GM18519 (cell line): ENCODE results near the gene ADCY5.

ENCODE experiments used
- ATAC-seq: cut with Tn5 transposase; IDR thresholded peaks from one replicate; pipeline ENCODE4 v1.9.1; 2021; ENCODE audit warnings: mild to moderate bottlenecking, moderate library complexity; ENCODE audit not compliant: unreplicated experiment, low FRiP score

The ADCY5 gene

DNA sequence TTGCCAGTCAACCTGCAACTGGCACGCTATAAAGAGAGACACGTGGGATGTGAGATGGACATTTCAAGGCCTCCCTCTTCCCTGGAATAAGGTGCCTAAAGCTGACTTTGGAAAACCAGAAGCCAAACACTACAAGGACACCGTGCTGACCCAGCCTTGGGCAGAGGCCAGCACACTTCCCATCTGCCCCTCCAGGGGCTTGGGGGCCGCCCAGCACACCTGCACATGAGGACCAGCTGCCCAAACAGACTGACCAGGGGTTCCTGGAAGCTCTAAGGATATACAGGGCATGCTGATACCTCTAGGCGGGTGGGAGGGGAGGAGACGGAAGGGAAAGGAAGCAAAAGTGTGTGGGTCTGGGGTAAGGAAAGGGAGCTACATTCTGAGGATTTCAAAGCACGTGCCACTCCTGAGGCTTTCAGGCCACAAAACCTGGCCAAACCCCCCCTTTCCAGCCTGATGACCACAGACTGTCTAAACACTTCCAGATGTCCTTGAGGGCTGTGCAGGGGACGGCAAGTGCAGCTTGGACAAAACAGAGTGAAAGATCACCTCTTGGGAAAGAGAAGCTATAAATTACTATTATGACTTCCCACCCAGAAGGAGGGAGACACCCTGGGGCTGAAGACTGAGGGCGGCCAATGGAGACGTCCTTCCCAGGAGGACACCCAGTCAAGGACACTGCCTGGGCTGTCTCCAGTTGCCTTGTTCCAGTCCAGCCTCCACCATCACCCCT is 57.9 kb downstream of the ADCY5 start:
- no peak for ATAC-seq

DNA sequence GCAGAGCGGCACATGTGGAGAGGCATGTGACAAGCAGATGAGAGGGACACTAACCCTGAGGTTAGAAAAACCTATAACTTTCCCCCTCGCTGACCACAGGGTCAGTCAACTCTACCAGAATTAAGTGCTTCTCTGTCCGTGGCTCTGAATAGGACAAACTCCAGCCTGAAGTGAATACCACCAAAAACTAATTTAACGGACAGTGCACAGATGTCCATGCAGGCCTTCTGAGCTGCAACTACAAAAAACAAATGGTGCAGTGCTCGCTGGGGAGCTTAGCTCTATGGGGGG is 59.3 kb downstream of the ADCY5 start:
- no peak for ATAC-seq

DNA sequence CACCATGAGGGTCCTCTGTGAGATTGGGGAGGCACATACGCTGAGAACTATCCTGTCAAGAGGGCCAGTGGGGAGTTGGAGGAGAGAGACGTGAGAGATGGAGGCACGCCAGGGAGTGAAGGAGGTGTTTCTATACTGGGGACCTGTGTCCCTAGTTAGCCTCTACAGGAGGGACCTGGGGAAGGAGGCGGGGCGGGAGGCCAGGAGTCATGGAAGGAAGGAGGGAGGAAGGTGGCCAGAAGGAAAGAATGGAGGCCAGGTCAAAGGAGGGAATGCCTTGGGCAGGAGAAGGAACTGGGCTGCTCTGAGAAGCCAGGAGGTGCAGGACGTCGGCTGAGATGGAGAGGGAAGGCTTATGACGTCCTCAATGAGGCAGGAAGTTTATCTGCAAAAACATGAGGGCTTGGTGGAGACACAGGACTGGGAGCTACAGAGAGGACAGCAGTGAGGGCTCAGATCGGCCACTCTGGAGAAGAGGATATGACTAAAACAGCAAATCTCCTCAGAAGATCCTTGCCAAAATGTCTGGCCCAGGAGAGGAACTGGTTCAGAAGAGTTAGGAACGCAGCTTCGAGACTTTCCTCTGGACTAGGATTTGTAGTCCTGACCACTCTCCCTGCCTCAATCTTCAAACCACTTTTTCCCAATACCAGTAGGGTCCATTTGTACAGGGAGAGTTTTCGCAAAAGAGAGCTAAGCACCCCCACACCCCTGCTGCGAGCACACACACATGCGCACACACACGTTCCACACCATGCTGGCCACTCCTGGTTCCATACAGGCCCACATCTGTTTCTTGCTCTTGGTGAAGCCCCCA is 59.9 kb downstream of the ADCY5 start:
- no peak for ATAC-seq

DNA sequence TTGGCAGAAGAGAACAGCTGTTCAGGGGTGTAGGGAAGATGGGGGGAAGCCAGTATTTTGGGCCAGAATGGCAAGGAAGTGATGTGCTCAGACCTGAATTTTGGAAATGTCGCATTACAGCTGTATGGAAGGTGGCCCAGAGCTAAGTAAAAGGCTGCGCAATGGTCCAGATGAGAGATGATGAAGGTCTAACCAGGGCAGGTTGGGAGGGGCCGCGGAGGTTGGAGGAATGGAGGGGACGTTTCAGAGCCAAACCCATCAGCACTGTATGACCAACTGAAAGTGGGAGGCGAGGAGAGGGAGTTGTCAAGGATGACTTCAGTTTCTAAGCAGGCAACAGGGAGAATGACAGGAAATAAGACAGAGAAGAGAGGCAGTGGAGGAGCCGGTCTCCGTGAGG is 60.8 kb downstream of the ADCY5 start:
- no peak for ATAC-seq

DNA sequence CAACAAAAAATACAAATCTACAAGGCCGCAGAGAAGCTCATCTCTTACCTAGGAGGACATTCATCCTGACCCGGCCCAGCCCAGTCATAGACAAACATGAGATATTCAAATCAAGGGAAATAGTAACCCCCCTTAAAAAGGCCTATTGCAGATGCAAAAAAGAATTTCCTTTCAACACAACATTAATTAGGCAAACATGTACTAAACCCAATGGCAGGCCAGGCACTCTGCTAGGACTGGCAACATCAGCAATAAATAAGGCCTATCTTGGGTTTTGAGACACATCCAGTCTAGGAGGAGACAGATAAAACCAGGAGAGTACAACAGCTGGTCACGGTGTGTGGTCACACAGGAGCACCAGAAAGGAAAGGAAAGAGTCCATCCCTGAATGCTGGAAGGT is 61.4 kb downstream of the ADCY5 start:
- ATAC-seq, result no peak

DNA sequence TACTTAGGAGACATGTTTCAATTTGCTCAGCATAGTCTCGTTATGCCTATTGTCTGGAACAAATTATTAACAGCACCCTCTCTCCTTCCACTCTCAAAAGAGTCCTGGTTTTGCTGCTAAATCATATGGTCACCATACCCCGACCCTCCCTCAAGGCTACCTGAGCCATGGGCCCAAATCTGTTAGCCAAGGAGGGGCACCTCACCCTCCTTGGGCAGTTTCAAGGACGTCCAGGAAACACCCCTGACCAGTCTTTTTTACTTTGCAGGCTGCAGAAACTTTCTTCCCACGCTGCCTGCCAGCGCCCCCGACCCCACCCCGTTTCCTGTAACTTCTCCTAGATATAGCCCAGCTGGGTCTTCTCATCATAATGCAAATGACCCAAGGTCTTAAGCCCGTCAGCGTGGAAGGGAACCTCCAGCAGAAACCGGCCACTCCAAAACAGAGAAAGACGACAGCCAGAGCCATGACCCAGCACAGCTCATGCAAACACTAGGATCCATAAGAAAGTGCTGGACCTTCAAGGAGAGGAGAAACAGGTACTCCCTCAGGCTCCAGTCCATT is 62.3 kb downstream of the ADCY5 start:
- no peak for ATAC-seq

DNA sequence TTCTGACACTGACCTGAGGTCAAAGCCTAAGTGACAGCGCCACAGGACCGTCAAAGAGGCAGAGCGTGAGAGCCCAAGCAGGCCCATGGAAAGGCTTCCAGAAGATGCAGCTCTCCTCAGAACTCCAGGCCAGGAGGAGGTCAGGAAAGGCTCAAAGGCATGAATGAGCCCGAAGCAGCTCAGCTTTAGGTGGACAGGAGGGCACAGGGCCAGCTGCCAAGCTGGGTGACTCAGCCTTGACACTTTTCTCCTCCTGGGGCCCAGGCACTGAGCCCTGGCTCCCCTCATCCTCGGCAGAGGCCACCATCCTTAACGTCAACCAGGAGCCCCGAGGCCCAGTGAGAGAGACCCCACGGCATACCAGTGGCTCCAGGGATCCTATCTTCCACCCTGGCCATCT is 62.9 kb downstream of the ADCY5 start:
- ATAC-seq, result no peak

DNA sequence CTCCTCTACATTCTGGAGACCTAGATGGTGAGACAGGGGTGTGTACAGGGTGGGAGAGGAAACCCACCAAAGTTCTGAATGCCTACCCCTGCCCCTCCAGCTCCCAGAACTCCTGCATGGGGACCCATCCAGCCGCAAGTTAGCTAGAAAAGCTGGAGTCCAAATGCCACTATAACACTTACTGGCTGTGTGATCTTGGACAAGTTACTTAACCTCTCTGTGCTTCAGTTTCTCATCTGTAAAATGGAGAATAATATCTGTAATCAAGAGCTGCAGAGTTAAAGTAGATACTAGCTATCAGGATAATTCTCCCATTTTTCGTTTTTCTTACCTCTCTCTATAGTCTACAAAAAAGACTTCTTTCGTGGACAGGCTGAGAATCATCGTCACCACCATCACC is 63.4 kb downstream of the ADCY5 start:
- ATAC-seq, result no peak

DNA sequence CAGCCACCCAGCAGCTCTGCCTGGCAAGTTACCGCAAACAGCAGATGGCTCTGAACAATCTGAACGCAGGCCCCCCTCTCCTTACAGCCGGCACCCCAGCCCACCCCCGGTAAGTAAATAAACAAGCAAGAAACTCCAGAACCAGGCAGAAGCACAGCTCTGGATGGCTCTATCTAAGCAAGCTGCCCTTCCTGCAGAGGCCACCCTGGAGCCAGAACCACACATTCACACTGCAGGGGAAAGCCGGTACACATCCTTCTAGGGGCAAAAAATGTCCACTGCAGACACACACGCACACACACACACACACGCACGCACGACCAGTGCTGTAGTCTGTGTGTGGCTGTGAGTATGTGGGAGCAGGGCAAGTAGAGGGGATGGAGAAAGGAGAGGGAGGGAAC is 63.9 kb downstream of the ADCY5 start:
- ATAC-seq, result no peak

DNA sequence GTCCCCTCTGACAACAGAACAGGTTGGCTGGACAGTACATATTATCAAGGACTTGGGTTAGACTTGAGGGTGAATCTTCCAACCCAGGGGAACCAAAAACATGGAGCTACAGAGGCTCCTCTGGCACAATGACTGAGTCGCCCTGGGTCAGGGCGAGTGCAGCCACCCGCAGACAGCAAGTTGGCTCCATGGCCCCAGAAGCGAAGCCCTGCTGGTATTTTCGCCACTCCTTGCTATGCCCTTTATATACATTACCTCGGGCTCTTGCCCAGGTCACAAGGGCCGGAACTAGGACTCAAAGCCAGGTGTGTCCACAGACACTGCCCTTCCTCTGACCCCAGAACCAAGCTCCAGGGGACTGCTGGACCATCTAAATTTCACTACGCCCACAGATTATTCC is 64.6 kb downstream of the ADCY5 start:
- ATAC-seq, result no peak

DNA sequence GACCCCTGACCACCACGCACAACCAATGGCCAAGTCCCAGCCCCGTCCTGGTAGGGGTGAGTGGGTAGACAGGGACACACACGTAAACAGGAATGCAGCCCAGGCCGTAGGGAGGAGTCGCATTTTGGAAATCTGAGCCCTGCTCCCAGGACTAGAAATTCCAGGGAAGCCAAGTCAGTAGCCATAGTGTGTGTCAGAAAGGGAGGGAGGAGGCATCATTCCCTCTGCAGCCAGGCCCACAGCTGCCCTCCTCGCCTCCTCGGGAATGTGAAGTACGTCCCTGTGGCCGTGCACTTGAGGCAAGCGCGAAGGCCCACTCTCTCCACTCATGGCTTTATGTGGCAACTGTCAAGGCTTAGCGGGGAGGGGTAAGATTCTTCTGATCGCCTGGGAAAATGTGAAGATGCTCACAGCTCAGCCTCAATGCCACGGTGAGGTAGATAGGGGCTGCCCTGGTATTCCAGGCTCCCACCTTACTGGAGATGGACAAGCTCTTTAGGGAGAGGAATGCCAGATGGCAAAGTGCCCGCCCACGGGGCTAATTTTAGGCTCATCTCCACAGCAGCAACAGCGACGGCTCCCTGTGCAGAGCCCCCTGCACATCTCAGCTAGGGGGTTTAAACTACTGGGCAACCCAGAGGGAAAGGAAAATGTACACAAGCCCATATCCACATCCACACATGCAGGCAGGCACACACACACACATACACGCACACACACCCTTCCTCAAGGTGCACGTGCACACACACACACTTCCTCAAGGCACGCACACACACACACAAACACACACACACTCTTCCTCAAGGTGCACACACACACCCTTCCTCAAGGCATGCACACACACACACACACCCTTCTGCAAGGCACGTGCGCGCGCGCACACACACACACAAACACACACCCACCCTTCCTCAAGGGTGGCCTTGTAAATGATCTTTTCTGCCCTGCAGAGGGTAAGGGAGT is 65.5 kb downstream of the ADCY5 start:
- no peak for ATAC-seq

DNA sequence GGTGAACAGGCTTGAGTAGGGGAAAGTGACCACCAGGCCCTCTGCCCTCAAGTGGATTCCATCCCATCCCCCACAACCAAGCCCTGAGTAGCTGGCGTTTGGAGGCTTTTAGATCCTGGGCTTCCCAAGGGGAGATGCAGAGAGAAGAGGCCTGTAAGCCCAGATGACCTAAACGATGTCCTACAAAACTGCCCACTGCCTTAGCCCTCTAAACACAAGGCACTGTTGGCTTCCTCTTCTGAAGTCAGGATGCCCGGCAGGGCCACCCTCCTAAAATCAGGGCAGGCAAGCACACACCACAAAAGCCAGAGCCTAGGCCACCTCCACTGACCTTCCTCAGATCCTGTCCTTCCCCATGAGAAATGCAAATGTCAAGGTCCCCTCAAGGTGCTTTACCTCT is 68.6 kb downstream of the ADCY5 start:
- no peak for ATAC-seq

DNA sequence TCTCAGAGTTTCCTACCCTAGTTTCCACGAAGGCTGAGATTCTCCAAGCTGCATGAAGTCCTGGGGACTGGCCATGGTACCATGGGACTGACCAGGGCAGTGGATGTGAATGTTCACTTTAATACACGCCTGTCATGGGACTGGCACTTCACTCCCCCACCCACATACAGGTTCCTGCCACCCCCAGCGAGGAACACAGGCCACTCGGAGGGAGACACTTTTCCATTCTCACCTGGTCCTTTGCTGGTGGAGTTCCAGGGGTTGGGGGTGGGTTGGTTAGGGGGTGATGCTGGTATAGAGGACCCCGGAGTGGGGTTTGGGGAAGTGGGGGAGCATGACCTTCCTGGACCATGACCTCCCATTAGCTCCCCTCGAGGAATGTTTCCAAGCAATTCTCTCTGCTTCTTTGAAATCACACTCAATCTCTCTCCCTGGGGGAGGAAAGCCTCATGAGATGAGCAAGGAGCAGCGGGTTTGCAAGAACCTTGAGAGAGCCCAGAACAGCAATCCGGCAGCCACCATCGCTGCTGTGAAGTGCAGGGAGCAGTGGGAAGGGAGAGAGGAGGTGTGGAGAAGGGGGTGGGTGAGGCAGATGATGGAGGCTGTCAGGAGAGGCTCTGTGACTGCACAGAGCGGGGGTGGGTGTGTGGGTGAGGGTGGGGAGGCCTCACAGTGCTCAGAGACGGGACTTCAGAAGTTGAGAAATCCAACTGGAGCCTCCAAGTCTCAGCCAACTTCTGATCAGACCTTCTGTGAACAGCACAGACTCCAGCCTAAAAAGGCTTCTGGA is 69.7 kb downstream of the ADCY5 start:
- ATAC-seq, result no peak

DNA sequence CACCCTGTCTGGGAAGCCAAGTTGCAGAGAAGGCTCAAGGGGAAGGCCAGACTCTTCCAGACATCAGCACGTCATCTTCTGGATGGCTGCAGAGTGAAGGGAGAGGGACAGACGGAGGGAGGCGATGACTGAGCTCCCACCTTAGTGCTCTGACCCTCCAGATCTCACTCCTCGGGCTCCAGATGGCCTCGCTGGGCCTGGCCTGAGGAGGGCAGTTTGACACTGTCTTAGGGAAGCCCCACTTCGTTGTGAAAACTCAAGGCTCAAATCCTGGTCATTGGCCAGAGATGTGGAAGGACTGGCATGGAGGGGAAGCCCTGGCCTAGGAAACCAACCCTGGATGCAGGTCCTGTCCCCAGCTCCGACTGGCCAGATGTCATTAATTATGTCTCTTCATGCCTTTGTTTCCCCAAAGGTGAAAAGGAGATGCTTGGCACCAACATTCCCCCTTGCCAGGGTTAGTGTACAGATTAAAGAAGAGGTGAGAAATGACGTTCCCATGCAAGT is 70.4 kb downstream of the ADCY5 start:
- no peak for ATAC-seq

DNA sequence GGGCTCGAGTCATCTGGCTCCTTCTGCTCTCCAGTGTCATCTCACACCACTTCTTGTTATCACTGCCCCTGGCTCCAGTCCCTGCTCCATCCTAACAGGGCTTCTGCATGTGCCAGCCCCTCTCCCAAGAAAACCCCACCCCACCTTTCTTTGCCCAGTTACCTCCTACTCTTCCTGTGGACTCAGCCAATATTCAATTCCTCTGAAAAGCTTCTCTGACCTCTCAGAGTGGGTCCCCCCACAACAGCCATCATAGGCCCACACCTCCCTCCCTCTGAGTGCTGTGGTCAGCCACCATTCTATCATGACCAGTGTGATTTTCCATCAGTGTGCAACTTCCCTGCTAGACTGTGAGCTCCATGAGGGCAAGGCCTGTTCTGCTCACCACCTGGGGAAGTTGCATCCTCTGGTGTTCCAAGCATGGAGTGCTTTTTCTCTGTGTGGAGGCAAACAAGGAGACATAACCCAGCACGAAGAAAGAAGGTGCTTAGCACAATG is 71.6 kb downstream of the ADCY5 start:
- ATAC-seq, result no peak

DNA sequence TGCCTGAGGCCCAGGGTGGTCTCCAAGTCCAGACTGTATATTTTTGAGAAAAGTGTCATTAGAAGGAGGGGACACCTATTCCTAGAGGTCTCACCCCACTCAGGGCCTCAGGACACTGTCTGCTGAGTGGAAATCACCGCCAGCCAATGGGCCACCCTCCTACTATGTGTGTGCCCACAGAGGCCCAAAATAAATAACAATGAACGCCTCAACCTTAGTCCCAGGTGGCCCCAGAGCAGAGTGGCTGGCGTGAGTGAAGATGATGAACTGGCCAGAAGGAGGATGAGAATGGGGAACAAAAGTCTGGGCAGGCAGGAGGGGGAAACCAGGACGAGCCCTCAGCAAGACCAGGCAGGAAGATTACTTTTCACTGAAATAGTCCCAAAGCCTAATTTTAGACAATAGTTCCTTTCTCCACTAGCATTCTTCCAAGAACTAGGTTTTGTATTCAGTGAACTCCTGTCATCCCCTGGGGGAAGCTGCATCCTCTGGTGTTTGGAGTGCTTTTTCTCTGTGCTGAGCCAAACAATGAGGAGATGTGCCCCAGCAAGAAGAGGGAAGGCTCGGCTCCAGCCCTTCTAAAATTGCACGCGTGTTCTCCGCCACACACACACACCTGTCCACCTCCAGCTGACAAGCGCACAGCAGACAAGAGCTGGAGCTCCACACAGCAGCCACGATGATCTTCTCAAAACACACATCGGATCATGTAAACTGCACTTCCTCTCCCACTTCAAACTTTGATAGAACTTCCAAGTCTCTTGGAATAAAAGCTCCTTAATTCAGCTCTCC is 72.2 kb downstream of the ADCY5 start:
- ATAC-seq, result no peak

DNA sequence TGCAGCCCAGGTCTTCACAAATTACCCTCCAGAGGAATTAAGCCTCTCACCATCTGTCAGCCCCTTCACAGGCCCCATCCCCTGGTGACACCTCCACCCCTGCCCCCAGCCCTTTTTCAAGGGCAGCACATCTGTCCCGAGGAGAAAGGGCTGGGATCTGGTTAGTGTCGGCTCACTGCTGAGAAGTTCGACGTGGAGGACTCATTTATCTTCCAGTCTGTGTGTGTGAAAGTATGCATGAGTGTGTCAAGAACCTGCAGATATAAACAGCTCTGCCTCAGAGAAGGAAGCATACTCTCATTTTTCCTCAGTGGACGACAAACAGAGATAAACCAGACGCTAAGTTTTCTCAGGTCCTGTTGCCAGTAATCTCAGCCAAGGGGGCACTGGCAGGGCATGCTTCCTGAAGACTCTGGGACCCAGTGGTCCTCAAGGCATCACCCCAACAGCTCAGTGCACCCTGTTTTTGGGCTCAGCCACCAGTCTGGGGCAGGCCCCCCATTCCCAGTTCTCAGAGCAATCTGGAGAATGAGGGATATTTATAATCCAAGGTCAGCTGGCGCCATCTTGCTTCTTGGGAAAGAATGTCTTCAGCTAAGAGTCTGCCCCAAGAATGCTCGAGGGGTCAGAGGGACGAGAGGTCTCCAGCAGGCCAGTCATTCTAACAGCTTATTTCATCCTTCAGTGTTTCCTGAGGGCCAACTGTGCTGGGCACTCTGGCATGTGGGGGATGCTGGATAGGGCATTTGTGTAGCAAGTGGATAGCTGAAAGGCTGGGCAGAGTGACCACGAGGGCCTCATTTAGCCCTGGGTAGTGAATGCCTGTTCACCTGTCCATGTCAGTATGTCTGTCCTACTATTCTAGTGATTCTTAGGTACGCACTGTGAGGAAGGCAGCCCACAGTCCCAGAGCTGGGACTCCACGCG is 73.6 kb downstream of the ADCY5 start:
- no peak for ATAC-seq

DNA sequence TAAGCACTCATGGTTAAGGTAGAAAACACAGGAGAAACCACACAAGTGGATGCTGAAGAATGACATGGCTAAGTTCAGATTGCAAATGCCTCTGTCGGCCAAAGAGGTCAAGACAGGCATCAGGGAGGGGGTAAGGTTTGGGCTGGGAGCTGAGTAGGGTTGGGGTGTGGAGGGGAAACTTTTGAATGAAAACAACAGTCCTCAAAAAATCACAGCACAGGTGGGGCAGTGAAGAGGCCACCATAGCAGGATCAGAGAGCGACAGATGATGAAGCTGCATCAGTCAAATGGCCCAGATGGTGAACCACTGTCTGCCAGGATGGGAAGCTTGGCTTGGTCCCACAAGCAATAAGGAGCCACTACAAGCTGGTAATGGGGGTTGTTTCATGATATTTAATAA is 74.9 kb downstream of the ADCY5 start:
- no peak for ATAC-seq
